ENCODE data around the gene PLA2G6.

GRCh38 chr22:38125038-38125610 lies 56.5 kb downstream of the PLA2G6 start:
- TF ChIP-seq, protein P1, sequence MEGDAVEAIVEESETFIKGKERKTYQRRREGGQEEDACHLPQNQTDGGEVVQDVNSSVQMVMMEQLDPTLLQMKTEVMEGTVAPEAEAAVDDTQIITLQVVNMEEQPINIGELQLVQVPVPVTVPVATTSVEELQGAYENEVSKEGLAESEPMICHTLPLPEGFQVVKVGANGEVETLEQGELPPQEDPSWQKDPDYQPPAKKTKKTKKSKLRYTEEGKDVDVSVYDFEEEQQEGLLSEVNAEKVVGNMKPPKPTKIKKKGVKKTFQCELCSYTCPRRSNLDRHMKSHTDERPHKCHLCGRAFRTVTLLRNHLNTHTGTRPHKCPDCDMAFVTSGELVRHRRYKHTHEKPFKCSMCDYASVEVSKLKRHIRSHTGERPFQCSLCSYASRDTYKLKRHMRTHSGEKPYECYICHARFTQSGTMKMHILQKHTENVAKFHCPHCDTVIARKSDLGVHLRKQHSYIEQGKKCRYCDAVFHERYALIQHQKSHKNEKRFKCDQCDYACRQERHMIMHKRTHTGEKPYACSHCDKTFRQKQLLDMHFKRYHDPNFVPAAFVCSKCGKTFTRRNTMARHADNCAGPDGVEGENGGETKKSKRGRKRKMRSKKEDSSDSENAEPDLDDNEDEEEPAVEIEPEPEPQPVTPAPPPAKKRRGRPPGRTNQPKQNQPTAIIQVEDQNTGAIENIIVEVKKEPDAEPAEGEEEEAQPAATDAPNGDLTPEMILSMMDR (conservative IDR thresholded peaks at IDR 0.05; ENCODE audit: low read length), result no peak
- TF ChIP-seq EZH2phosphoT487 (IDR thresholded peaks at IDR 0.05; ENCODE audit: borderline replicate concordance, low read depth, low read length), result no peak

Data from OCI-LY7 (cell line).